Loucy (cell line): ENCODE measurements around the gene NPTX1.

ENCODE experiments used
- H2AFZ ChIP-seq: fragments of 200-600 bp; sonication (generic); 2 replicates; pipeline ENCODE4 v1.6.0; 2016; ENCODE audit warnings: antibody characterized with exemption, mild to moderate bottlenecking, low read length, moderate library complexity
- H3F3A ChIP-seq: fragments of 200-600 bp; 2 replicates; pipeline ENCODE4 v1.6.0; 2016; ENCODE audit warnings: antibody characterized with exemption, low read depth, mild to moderate bottlenecking
- H3K27me3 ChIP-seq: fragments of 200-600 bp; sonication (generic); 2 replicates; pipeline ENCODE4 v1.6.1; 2014; ENCODE audit warnings: low read length, mild to moderate bottlenecking; ENCODE audit not compliant: insufficient read depth, poor library complexity, severe bottlenecking
- H3K36me3 ChIP-seq: fragments of 200-600 bp; sonication (generic); 2 replicates; pipeline ENCODE4 v1.6.1; 2016; ENCODE audit warnings: low read length; ENCODE audit not compliant: insufficient read depth
- H3K4me1 ChIP-seq: fragments of 200-600 bp; sonication (generic); 2 replicates; pipeline ENCODE4 v1.5.1; 2014; ENCODE audit warnings: low read length, mild to moderate bottlenecking; ENCODE audit not compliant: insufficient read depth, poor library complexity, severe bottlenecking
- H3K4me2 ChIP-seq: fragments of 200-600 bp; sonication (generic); 2 replicates; pipeline ENCODE4 v1.6.0; 2014; ENCODE audit warnings: antibody characterized with exemption, low read length, low read depth, mild to moderate bottlenecking; ENCODE audit not compliant: poor library complexity, severe bottlenecking
- H3K4me3 ChIP-seq: fragments of 200-600 bp; sonication (generic); 2 replicates; pipeline ENCODE4 v1.5.1; 2014; ENCODE audit warnings: low read length, mild to moderate bottlenecking, mixed read lengths; ENCODE audit not compliant: poor library complexity, severe bottlenecking
- H3K79me2 ChIP-seq: fragments of 200-600 bp; sonication (generic); 2 replicates; pipeline ENCODE4 v1.6.1; 2014; ENCODE audit warnings: low read length; ENCODE audit not compliant: insufficient read depth
- H3K9ac ChIP-seq: fragments of 200-600 bp; sonication (generic); 2 replicates; pipeline ENCODE4 v1.6.0; 2014; ENCODE audit warnings: mild to moderate bottlenecking, low read depth, low read length, moderate library complexity; ENCODE audit not compliant: poor library complexity, severe bottlenecking
- H3K9me2 ChIP-seq: fragments of 200-600 bp; sonication (generic); replicated peaks from 2 replicates; pipeline ENCODE4 v1.6.1; 2016; ENCODE audit warnings: low read depth, low read length, mixed read lengths
- H3K9me3 ChIP-seq: fragments of 200-600 bp; sonication (generic); 2 replicates; pipeline ENCODE4 v1.6.1; 2014; ENCODE audit warnings: mild to moderate bottlenecking, antibody characterized with exemption, low read length, low read depth; ENCODE audit not compliant: insufficient read depth
- H4K20me1 ChIP-seq: fragments of 200-600 bp; sonication (generic); 2 replicates; pipeline ENCODE4 v1.6.0; 2014; ENCODE audit warnings: antibody characterized with exemption, low read length, mild to moderate bottlenecking; ENCODE audit not compliant: insufficient read depth, poor library complexity, severe bottlenecking
- CTCF ChIP-seq: fragments of 200-600 bp; sonication (generic); conservative IDR thresholded peaks from 2 replicates; pipeline ENCODE4 v1.5.1; 2014; ENCODE audit warnings: mild to moderate bottlenecking, antibody characterized with exemption, low read length
- EZH2phosphoT487 ChIP-seq: fragments of 200-600 bp; IDR thresholded peaks from 2 replicates; pipeline ENCODE4 v1.6.1; 2018; ENCODE audit warnings: antibody characterized with exemption, mild to moderate bottlenecking, moderate library complexity, borderline replicate concordance

NPTX1 gene

GRCh38 chr17:80453998-80454556 lies 22.3 kb downstream of the NPTX1 start:
- Histone ChIP-seq H3K4me3 (peak overlapping the region; percentile 100), H2AFZ (peak overlapping the region; percentile 51; the same call in 1 of the 2 replicates), H3K4me2 (peak overlapping the region; percentile 99), H3F3A (no peaks in the 10 kb centered on the region), H3K9ac (peak overlapping the region; percentile 100), H3K4me1 (peaks cover 52% of the 10 kb centered on the region), H3K79me2 (peaks cover 16% of the 10 kb centered on the region), H3K36me3 (no peaks in the 10 kb centered on the region), H3K9me2 (no peaks in the 10 kb centered on the region), H3K9me3 (no peaks in the 10 kb centered on the region), H3K27me3 (no peaks in the 10 kb centered on the region), H4K20me1 (no peaks in the 10 kb centered on the region)
- TF ChIP-seq EZH2phosphoT487 (no peak), CTCF (no peak)

GRCh38 chr17:80453126-80453997 lies 23.0 kb downstream of the NPTX1 start:
- Histone ChIP-seq H3K9ac (peak overlapping the region; percentile 100), H4K20me1 (no peaks in the 10 kb centered on the region), H3K4me2 (peak overlapping the region; percentile 99), H3K4me1 (peaks cover 45% of the 10 kb centered on the region), H2AFZ (no peak overlapping the region), H3K79me2 (peaks cover 16% of the 10 kb centered on the region), H3K4me3 (peak overlapping the region; percentile 100), H3K27me3 (no peaks in the 10 kb centered on the region), H3K9me2 (no peaks in the 10 kb centered on the region), H3K36me3 (no peaks in the 10 kb centered on the region), H3F3A (no peaks in the 10 kb centered on the region), H3K9me3 (no peaks in the 10 kb centered on the region)
- TF ChIP-seq EZH2phosphoT487, result no peak
- TF ChIP-seq CTCF, result no peak

GRCh38 chr17:80452173-80452915 lies 24.1 kb downstream of the NPTX1 start:
- Histone ChIP-seq H4K20me1 (no peaks in the 10 kb centered on the region), H3K27me3 (no peaks in the 10 kb centered on the region), H3K9me2 (no peaks in the 10 kb centered on the region), H2AFZ (no peak overlapping the region), H3F3A (no peaks in the 10 kb centered on the region), H3K4me2 (no peak overlapping the region), H3K9me3 (no peaks in the 10 kb centered on the region), H3K4me1 (peaks cover 35% of the 10 kb centered on the region), H3K4me3 (no peak overlapping the region), H3K79me2 (peaks cover 16% of the 10 kb centered on the region), H3K36me3 (no peaks in the 10 kb centered on the region), H3K9ac (peak overlapping the region; percentile 100)
- no peak for TF ChIP-seq EZH2phosphoT487
- TF ChIP-seq CTCF, result no peak
